Stimulated activated naive CD8-positive, alpha-beta T cell treated with anti-CD3 and anti-CD28 coated beads, Interleukin-15, Interleukin-2, amounts not matched to agents 100 U/mL and 50 U/mL, for 24 hours (primary cell): Measurements from ENCODE around the gene MORN1.

Experiments used
- ATAC-seq: fragments of 150-1000 bp; cut with Tn5 transposase; one replicate; pipeline ENCODE4 v1.10.0; 2021
- DNase-seq: peaks from one replicate; pipeline ENCODE4 v3.0.0; 2021

Gene MORN1

GRCh38 chr1:2273401-2274090 is 117.8 kb downstream of the MORN1 start:
- ATAC-seq: no peak
- no peak for DNase-seq

- ATAC-seq: no peak
- no peak for DNase-seq
These were observed 118.5 kb downstream of the MORN1 start for GRCh38 chr1:2272686-2273400.

DNA sequence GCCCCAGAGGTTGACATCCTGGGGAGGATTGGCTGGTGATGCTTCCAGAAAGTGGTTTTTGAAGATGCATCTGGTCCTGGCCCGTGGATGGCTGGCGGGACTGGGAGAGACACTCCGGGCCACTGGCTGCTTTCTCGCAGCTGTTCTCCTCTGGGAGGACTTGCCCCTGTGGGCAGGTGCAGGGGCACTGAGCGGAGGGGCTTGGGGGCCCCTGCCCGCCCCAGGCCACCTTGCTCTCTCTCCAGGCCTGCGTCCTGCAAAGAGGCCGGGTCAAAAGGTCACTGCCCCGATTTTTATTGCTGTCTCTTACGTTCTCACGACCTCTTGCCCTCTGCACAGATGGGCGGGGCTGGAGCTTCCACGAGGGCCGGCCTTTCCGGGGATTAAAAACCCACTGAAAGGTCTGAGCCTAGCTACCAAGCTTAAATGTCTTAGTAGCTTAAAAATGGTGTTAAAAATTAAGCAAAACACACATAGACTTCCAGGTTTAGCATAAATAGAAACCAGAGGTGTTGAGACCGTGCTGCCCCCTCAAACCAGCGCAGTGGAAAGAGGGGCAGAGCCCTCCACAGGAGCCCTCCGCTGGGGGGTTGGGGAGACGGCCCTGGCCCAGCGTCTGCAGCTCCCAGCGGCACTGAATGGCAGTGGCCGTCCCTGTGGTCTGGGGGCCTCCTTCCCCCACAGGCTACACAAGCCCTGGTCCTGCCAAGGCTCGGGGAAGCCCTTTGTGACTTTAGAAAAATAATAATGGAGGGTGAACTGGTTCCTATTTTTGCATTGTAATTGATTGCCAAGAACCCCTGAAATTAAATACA is 119.3 kb downstream of the MORN1 start:
- ATAC-seq (no peak), DNase-seq (no peak)
